Iris pigment epithelial cell (primary cell): ENCODE data around the gene ZNFX1.
"Not testable (repeated sequence)": the region's sequence is repeated elsewhere in the genome, so short reads cannot be mapped to it uniquely, and the experiment has no call there.

Experiments
- DNase-seq: peaks from one replicate; pipeline ENCODE4 v3.0.0-alpha.2; 2011; ENCODE audit warnings: low read depth

The ZNFX1 gene

DNA sequence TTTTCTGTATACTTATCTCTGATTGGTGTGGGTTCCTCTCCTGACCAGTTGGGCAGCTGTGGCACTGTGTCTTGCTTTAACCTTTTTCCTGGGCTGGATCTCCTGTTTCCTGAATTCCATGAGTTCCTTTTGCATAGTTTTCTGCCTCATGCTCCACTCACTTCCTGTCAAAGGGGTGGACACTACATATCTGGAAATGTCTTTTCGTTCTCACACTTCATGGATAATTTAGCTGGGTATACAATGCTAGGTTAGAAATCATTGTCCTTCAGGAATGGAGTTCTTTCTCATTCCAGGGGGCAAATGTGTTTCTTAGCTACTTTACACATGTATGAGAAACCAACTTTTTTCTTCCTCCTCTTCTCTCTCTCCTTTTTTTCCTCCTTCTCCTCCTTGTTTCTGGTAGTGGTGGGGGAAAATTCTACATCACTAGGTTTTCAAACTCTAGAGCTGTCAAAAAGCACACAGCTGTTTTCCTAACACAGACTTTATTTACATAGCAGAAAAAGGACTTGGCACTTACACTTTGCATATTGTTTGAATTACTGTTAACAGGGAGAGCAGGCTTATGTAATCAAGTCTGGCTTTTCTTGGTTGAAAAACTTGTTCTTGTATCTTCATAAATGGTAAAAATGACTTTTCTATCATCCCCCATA is 67.6 kb downstream of the ZNFX1 start:
- DNase-seq = no peak

DNA sequence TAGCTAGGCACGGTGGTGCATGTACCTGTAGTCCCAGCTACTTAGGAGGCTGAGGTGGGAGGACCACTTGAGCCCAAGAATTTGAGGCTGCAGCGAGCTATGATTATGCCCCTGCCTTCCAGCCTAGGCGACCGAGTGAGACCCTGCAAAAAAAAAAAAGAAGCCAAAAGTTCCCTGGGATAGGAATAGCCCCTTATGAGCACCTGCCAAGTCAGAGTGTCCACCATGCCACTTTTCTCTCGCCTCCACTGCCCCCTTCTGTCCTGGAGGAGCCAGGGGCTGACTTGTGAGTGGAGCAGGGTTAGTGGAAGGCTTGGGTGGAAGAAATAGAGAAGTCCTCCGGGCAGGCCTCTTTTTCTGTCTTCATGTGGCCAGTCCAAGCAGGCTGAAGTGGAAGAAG is 70.8 kb downstream of the ZNFX1 start:
- no peak for DNase-seq

DNA sequence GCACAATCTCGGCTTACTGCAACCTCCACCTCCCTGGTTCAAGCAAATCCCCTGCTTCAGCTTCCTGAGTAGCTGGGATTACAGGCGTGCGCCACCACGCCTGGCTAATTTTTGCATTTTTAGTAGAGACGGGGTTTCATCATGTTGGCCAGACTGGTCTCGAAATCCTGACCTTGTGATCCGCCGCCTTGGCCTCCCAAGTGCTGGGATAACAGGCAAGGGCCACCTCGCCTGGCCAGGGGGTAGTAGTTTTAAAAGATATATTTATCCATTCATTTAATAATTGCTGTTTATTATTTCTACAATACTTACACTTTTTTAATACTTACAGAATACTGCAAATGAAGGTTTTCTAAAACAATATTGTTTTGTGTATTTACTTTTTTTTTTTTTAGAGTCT is 74.1 kb downstream of the ZNFX1 start:
- no peak for DNase-seq

DNA sequence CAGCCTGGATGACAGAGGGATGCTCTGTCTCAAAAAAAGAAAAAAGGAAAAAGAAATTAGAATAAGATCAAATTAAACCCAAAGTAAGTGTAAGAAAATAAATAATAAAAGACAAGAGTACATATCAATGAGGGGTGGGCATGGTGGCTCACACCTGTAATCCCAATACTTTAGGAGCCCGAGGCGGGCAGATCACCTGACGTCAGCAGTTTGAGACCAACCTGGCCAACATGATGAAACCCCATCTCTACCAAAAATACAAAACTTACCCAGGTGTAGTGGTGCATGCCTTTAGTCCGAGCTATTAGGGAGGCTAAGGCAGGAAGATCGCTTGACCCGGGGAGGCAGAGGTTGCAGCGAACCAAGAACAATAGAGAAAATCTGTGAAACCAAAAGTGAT is 74.8 kb downstream of the ZNFX1 start:
- DNase-seq = no peak

DNA sequence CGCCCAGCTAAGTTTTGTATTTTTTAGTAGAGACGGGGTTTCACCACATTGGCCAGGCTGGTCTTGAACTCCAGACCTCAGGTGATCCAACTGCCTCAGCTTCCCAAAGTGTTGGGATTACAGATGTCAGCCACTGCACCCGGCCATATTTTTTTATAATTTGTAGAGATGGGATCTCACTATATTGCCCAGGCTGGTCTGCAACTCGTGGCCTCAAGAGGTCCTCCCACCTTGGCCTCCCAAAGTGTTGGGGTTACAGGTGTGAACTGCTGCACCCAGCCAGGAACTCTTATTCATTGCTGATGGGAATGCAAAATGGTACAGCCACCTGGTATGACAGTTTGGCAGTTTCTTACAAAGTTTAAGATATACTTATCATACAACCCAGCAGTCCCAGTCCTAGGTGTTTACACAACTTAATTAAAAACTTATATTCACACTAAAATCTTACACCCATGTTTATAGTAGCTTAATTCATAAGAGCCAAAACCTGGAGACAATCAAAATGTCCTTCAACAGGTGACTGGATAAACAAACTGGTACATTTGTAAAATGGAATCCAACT is 78.0 kb downstream of the ZNFX1 start:
- no peak for DNase-seq

DNA sequence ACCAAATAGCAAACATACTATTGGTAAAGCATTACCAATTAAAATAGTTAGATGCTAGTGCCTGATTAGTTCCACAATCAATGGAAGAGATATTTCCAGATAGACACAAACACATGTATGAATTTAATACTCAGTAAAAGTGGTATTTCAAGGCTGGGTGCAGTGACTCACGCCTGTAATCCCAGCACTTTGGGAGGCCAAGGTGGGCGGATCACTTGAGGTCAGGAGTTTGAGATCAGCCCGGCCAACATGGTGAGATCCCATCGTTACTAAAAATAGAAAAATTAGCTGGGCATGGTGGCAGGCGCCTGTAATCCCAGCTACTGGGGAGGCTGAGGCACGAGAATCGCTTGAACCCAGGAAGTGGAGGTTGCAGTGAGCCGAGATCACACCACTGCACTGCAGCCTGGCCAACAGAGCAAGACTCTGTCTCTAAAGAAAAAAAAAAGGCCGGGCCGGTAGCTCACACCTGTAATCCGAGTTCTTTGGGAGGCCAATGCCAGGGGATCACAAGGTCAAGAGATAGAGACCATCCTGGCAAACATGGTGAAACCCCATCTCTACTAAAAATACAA is 84.8 kb downstream of the ZNFX1 start:
- not testable (repeated sequence) for DNase-seq
